Melanocyte of skin (primary cell): ENCODE data around the gene AK2. TPM values are rescaled to one million over a fixed set of nuclear protein-coding genes. Genes with fewer than 3 reads are reported as not detected.

Experiments
- total RNA-seq, 2 donors: library from RNA; depleted of rRNA; stranded (reverse); fragments of >200 nt; gene quantifications; 2 replicates each; pipeline ENCODE4 v1.2.3, GENCODE V29; 2012

AK2 gene
- 100 to 1,000 TPM; 155 to 217 TPM for total RNA-seq

GRCh38 chr1:33036526-33037503 lies at the start of gene AK2:
TSS of gene AK2 (minus strand) at chr1:33036883. CDS start at chr1:33036828, 55 bp downstream.

GRCh38 chr1:33080885-33081553 lies 44.3 kb upstream of the AK2 start, which contains the start of gene AZIN2:
TSS of gene AZIN2 (plus strand) at chr1:33081153. CDS start at chr1:33082250, 1,097 bp downstream.

GRCh38 chr1:32964461-32965250 lies 72.0 kb downstream of the AK2 start, which contains the start of gene RNF19B:
TSS of gene RNF19B (minus strand) at chr1:32964809. CDS start at chr1:32964685, 124 bp downstream.

Other genes with a start within 250 kb of the AK2 start
- 10 to 100 TPM; 49.2 to 84.3 TPM for gene YARS1, start 219.5 kb downstream of the AK2 start, total RNA-seq
- gene S100PBP, start 219.2 kb downstream of the AK2 start, total RNA-seq = 10 to 100 TPM; 23.1 to 28.0 TPM
- under 1 TPM in 1 of 2 donors, not detected in 1; 0.34 TPM for gene FNDC5, start 166.0 kb downstream of the AK2 start, total RNA-seq
- not detected for gene HPCA, start 150.4 kb downstream of the AK2 start, total RNA-seq
- 10 to 100 TPM; 33.4 to 42.0 TPM for gene TMEM54, start 135.5 kb downstream of the AK2 start, total RNA-seq
- gene RNF19B, start 72.1 kb downstream of the AK2 start, total RNA-seq = 10 to 100 TPM; 50.9 to 52.6 TPM
- 10 to 100 TPM in 1 of 2 donors, 1 to 10 TPM in 1; 8.9 to 23.6 TPM for gene AZIN2, start 44.3 kb upstream of the AK2 start, total RNA-seq
- 1 to 10 TPM; 8.9 to 9.3 TPM for gene TRIM62, start 145.2 kb upstream of the AK2 start, total RNA-seq
- 10 to 100 TPM; 13.7 to 15.8 TPM for gene ZNF362, start 219.6 kb upstream of the AK2 start, total RNA-seq